Progenitor cell of endocrine pancreas (in vitro differentiated cells): ENCODE measurements around the gene PPA2. TPM values are rescaled to one million over a fixed set of nuclear protein-coding genes. Genes with fewer than 3 reads are reported as not detected.
A peak's percentile ranks its signal among the peaks of the same experiment; 100 is the strongest.
"Not testable (repeated sequence)": the region's sequence is repeated elsewhere in the genome, so short reads cannot be mapped to it uniquely, and the experiment has no call there.

Source experiments
- DNase-seq: peaks from one replicate; pipeline ENCODE4 v3.0.0; 2021; ENCODE audit warnings: low spot score; ENCODE audit not compliant: unreplicated experiment
- H3K27ac Mint-ChIP-seq: 2 replicates; pipeline ENCODE4 v1.8.0; 2021; ENCODE audit warnings: mild to moderate bottlenecking, moderate library complexity, mixed read lengths
- H3K27me3 Mint-ChIP-seq: 2 replicates; pipeline ENCODE4 v1.8.0; 2021; ENCODE audit warnings: mixed read lengths
- H3K36me3 Mint-ChIP-seq: 2 replicates; pipeline ENCODE4 v1.8.0; 2022; ENCODE audit warnings: mixed read lengths; ENCODE audit not compliant: insufficient read depth
- H3K4me1 Mint-ChIP-seq: 2 replicates; pipeline ENCODE4 v1.8.0; 2021; ENCODE audit warnings: low read depth, mixed read lengths
- H3K4me3 Mint-ChIP-seq: 2 replicates; pipeline ENCODE4 v1.8.0; 2021; ENCODE audit warnings: low read depth, mild to moderate bottlenecking, moderate library complexity, mixed read lengths
- H3K9me3 Mint-ChIP-seq: 2 replicates; pipeline ENCODE4 v1.8.0; 2021; ENCODE audit warnings: low read depth, mixed read lengths
- total RNA-seq: library from RNA; stranded (reverse); gene quantifications from 2 replicates; pipeline ENCODE4 v1.2.1, GENCODE V29; 2021
- TF ChIP-seq, protein P1 (sequence below): fragments of 200-600 bp; sonication (generic); IDR thresholded peaks from one replicate; pipeline ENCODE4 v1.5.0; 2021; ENCODE audit warnings: antibody characterized with exemption, mild to moderate bottlenecking; ENCODE audit not compliant: unreplicated experiment

The PPA2 gene
- total RNA-seq, 1 donor from 2014 or later: 83.6 TPM

DNA sequence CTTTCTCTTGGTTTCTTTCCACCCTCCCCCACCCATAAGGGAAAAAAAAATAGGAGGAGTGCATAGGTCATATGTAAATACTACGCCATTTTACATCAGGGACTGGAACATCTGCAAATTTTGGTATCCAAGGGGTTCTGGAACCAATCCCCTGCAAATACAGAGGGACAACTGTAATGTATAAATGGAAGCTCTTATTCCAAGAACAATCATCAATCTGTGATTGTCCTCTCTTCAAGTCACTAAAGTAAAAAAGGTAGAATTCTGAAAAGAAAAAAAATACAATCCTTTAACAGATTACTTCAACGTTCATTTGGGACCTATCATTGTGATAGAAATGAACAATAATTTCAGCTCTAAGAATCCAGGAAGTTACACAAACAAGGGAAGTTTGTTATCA, 13.6 kb downstream of the PPA2 start:
- H3K27me3 Mint-ChIP-seq: no peaks in the 10 kb centered on the region
- H3K9me3 Mint-ChIP-seq: peaks cover 5% of the 10 kb centered on the region
- peaks cover 28% of the 10 kb centered on the region for H3K36me3 Mint-ChIP-seq
- H3K27ac Mint-ChIP-seq: no peak overlapping the region
- H3K4me1 Mint-ChIP-seq: no peaks in the 10 kb centered on the region
- no peak overlapping the region for H3K4me3 Mint-ChIP-seq
- TF ChIP-seq, protein P1, sequence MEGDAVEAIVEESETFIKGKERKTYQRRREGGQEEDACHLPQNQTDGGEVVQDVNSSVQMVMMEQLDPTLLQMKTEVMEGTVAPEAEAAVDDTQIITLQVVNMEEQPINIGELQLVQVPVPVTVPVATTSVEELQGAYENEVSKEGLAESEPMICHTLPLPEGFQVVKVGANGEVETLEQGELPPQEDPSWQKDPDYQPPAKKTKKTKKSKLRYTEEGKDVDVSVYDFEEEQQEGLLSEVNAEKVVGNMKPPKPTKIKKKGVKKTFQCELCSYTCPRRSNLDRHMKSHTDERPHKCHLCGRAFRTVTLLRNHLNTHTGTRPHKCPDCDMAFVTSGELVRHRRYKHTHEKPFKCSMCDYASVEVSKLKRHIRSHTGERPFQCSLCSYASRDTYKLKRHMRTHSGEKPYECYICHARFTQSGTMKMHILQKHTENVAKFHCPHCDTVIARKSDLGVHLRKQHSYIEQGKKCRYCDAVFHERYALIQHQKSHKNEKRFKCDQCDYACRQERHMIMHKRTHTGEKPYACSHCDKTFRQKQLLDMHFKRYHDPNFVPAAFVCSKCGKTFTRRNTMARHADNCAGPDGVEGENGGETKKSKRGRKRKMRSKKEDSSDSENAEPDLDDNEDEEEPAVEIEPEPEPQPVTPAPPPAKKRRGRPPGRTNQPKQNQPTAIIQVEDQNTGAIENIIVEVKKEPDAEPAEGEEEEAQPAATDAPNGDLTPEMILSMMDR: no peak
- DNase-seq: no peak

DNA sequence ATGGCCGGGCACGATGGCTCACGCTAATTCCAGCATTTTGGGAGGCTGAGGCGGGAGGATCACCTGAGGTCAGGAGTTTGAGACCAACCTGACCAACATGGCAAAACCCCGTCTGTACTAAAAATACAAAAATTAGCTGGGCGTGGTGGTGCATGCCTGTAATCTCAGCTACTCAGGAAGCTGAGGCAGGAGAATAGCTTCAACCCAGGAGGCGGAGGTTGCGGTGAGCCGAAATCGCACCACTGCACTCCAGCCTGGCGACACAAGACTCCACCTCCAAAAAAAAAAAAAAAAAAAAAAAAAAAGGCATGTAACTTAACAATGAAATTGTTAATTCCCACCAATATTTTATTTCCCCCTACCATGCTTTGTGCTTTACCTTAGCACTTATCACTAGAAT, 15.3 kb downstream of the PPA2 start:
- not testable (repeated sequence) for DNase-seq, H3K27ac Mint-ChIP-seq, H3K4me3 Mint-ChIP-seq, H3K4me1 Mint-ChIP-seq, H3K9me3 Mint-ChIP-seq, H3K27me3 Mint-ChIP-seq
- peaks cover 22% of the 10 kb centered on the region for H3K36me3 Mint-ChIP-seq

DNA sequence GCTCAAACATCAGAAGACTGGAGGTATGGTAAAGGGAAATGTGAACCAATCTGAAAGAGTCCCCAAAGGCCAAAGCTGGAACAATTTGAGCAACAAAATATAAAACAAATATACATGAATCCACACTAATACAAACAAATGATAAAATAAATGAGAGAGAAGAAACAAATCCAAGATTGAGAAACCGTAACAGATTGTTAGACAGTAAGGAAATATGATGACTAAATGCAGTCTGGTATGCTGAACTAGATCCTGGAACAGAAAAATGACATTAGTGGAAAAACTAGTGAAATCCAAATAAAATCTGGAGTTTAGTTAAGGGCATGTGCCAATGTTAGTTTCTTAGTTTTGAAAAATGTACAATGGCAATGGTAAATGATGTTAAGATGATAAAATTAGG, 15.9 kb downstream of the PPA2 start:
- TF ChIP-seq, protein P1: no peak
- H3K4me1 Mint-ChIP-seq: no peaks in the 10 kb centered on the region
- H3K4me3 Mint-ChIP-seq: no peak overlapping the region
- peaks cover 3% of the 10 kb centered on the region for H3K9me3 Mint-ChIP-seq
- peaks cover 21% of the 10 kb centered on the region for H3K36me3 Mint-ChIP-seq
- no peak for DNase-seq
- H3K27ac Mint-ChIP-seq: no peak overlapping the region
- no peaks in the 10 kb centered on the region for H3K27me3 Mint-ChIP-seq

DNA sequence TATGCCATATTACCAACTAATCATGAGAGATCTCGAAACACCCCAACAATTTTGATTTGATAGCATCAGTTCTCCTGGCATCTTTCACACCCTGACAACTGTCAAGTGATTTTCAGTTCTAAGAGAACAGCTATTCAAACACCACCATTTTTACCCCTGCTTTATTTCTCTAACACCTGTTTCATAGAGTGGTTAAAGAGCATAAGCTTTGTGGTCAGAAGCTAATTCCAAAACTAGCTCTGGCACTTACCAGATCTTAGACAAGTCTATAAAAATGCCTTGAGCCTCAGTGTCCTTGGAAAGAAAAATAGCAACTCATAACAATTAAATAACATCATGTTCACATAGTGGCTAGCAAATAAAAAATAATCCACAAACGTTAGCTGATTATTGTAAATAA, 17.9 kb downstream of the PPA2 start:
- Mint-ChIP-seq H3K9me3 (no peaks in the 10 kb centered on the region), H3K4me1 (no peaks in the 10 kb centered on the region), H3K27me3 (no peaks in the 10 kb centered on the region), H3K4me3 (no peak overlapping the region), H3K27ac (no peak overlapping the region), H3K36me3 (peaks cover 21% of the 10 kb centered on the region)
- TF ChIP-seq, protein P1: no peak
- no peak for DNase-seq

DNA sequence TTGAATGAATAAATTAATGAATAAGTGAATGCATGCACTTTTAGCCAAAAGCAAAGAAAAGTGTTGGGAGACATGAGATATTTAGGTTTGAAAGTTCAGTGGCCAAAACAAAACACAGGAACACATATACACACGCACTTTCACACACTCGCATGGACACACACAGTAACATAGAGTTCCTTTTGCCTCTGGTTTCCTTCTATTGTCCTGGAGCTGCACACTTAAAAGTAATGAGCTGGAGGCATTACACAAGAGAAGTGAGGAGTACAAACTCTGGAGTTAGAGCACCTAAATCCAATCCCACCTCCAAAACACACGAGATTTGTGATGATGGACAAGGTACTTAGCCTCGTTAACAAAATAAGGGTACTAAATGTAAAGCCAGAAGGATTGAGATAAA, 18.7 kb downstream of the PPA2 start:
- Mint-ChIP-seq H3K9me3 (no peaks in the 10 kb centered on the region), H3K27me3 (no peaks in the 10 kb centered on the region), H3K4me3 (no peak overlapping the region), H3K27ac (peak overlapping the region; percentile 43), H3K36me3 (peaks cover 24% of the 10 kb centered on the region), H3K4me1 (no peaks in the 10 kb centered on the region)
- DNase-seq: no peak
- TF ChIP-seq, protein P1: no peak

DNA sequence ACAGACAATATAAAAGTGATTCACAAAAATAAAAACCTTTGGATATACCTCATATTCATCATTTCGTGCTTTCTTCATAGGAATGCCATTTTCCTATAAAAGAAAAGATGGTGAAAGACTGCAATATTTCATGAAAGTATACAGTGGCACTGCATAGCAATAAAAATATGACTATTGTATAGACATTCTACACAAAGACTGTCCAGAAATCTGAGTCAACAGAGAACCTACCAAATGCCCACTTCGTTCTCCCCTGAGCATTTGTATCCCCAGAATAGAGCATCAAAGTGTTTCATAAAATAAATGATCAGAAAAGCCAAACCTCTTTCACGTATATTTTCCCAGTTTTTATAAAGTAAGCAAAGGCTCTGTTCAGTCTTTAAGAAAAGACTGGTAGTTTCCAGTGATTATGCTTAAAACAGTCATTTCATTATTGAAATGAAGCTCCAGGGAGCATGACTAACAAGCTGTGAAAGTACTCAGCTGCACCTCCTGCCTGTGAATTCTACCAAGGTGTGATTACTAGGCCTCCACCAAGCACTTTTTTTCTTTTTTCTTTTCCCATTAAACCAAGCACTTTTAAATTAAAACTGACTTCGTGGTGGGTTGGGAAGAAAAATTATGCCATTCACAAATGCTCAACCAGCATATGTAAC, 20.2 kb downstream of the PPA2 start:
- Mint-ChIP-seq H3K27ac (no peak overlapping the region), H3K4me3 (no peak overlapping the region), H3K4me1 (no peaks in the 10 kb centered on the region), H3K9me3 (peaks cover 3% of the 10 kb centered on the region), H3K36me3 (peaks cover 31% of the 10 kb centered on the region), H3K27me3 (no peaks in the 10 kb centered on the region)
- DNase-seq: no peak
- TF ChIP-seq, protein P1: no peak
